Nephron progenitor cell (in vitro differentiated cells): Measurements from ENCODE around the gene SH3BGRL.

Experiments used
- DNase-seq: peaks from one replicate; pipeline ENCODE4 v3.0.0; 2021
- H3K27ac Mint-ChIP-seq: 2 replicates; pipeline ENCODE4 v1.8.0; 2021; ENCODE audit warnings: mild to moderate bottlenecking, moderate library complexity, mixed read lengths
- H3K27me3 Mint-ChIP-seq: 2 replicates; pipeline ENCODE4 v1.8.0; 2021; ENCODE audit warnings: mild to moderate bottlenecking, low read depth, mixed read lengths; ENCODE audit not compliant: poor library complexity
- H3K36me3 Mint-ChIP-seq: 2 replicates; pipeline ENCODE4 v1.8.0; 2021; ENCODE audit warnings: low read depth, mixed read lengths
- H3K4me1 Mint-ChIP-seq: 2 replicates; pipeline ENCODE4 v1.8.0; 2021; ENCODE audit warnings: mixed read lengths
- H3K4me3 Mint-ChIP-seq: 2 replicates; pipeline ENCODE4 v1.8.0; 2021; ENCODE audit warnings: mild to moderate bottlenecking, moderate library complexity, mixed read lengths
- H3K9me3 Mint-ChIP-seq: 2 replicates; pipeline ENCODE4 v1.8.0; 2021; ENCODE audit warnings: mild to moderate bottlenecking, moderate library complexity, mixed read lengths
- TF ChIP-seq, protein P1 (sequence below): fragments of 200-600 bp; sonication (generic); IDR thresholded peaks from 2 replicates; pipeline ENCODE4 v1.5.0; 2021; ENCODE audit warnings: antibody characterized with exemption

The SH3BGRL gene

DNA sequence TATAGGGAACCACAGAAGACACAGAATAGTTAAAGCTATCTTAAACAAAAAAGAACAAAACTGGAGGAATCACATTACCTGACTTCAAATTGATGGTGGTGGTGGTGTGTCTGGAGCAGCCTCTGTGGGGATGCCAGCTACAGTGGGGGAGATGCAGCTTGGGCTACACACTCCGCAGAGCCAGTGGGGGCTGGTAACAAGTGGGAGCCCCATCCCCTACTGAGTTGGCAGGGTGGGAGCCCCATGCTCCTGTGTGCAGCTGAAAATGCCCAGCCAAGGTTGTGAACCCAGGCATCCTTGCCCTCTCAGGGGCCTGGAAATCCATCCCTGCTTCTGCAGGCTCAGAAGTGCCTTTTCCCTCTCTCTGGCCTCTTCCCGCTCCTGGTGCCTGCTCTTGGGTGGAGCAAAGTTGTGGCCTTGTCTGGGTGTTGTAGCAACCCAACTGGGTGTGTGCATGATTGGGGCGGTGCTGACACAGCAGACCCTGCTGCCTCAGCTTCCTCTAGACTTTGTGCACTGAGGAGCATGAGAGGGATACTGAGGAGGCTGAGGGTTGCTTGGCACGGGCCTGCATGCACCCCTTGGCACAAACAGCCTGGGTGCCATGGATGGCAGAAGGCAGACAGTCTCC is 38.9 kb downstream of the SH3BGRL start:
- TF ChIP-seq, protein P1, sequence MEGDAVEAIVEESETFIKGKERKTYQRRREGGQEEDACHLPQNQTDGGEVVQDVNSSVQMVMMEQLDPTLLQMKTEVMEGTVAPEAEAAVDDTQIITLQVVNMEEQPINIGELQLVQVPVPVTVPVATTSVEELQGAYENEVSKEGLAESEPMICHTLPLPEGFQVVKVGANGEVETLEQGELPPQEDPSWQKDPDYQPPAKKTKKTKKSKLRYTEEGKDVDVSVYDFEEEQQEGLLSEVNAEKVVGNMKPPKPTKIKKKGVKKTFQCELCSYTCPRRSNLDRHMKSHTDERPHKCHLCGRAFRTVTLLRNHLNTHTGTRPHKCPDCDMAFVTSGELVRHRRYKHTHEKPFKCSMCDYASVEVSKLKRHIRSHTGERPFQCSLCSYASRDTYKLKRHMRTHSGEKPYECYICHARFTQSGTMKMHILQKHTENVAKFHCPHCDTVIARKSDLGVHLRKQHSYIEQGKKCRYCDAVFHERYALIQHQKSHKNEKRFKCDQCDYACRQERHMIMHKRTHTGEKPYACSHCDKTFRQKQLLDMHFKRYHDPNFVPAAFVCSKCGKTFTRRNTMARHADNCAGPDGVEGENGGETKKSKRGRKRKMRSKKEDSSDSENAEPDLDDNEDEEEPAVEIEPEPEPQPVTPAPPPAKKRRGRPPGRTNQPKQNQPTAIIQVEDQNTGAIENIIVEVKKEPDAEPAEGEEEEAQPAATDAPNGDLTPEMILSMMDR: no peak
- peaks cover 29% of the 10 kb centered on the region for H3K9me3 Mint-ChIP-seq
- no peak overlapping the region for H3K27ac Mint-ChIP-seq
- H3K36me3 Mint-ChIP-seq: peaks cover 21% of the 10 kb centered on the region
- no peak overlapping the region for H3K4me3 Mint-ChIP-seq
- no peaks in the 10 kb centered on the region for H3K27me3 Mint-ChIP-seq
- DNase-seq: no peak
- H3K4me1 Mint-ChIP-seq: no peaks in the 10 kb centered on the region

- Mint-ChIP-seq H3K4me1 (no peaks in the 10 kb centered on the region), H3K27ac (no peak overlapping the region), H3K36me3 (peaks cover 27% of the 10 kb centered on the region), H3K4me3 (no peak overlapping the region), H3K9me3 (peaks cover 34% of the 10 kb centered on the region), H3K27me3 (no peaks in the 10 kb centered on the region)
- TF ChIP-seq, protein P1: no peak
- no peak for DNase-seq
These were observed 39.9 kb downstream of the SH3BGRL start for GRCh38 chrX:81241753-81242152.

- no peaks in the 10 kb centered on the region for H3K36me3 Mint-ChIP-seq
- peaks cover 7% of the 10 kb centered on the region for H3K9me3 Mint-ChIP-seq
- no peak overlapping the region for H3K4me3 Mint-ChIP-seq
- DNase-seq: no peak
- peaks cover 5% of the 10 kb centered on the region for H3K4me1 Mint-ChIP-seq
- H3K27ac Mint-ChIP-seq: no peak overlapping the region
- TF ChIP-seq, protein P1: no peak
- H3K27me3 Mint-ChIP-seq: no peaks in the 10 kb centered on the region
These were observed 54.0 kb downstream of the SH3BGRL start for GRCh38 chrX:81255876-81256275.

DNA sequence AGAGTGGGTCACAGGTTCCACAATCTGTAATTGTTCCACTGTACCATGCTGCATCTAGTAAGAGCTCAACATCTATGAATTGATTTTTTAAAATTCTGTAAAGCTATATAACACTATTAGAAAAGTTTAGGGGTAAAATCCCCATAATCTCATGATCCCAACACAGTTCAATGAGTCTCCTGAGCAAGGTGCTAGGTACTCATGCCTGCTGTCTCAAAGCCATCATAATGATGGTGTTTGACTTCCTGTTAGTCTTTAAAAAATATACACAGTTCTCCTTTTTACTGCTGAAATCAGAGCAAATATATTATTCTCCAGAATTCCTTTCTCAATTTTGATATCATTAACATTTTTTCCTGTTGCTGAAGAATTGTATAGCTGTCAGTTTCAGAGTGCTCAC is 55.9 kb downstream of the SH3BGRL start:
- TF ChIP-seq, protein P1: no peak
- Mint-ChIP-seq H3K4me3 (no peak overlapping the region), H3K9me3 (peaks cover 8% of the 10 kb centered on the region), H3K27me3 (no peaks in the 10 kb centered on the region), H3K36me3 (no peaks in the 10 kb centered on the region), H3K27ac (no peak overlapping the region), H3K4me1 (peaks cover 5% of the 10 kb centered on the region)
- DNase-seq: no peak

GRCh38 chrX:81259020-81259713 is 57.3 kb downstream of the SH3BGRL start:
- TF ChIP-seq, protein P1: no peak
- H3K27me3 Mint-ChIP-seq: no peaks in the 10 kb centered on the region
- peak overlapping the region; percentile 2 for H3K27ac Mint-ChIP-seq
- H3K36me3 Mint-ChIP-seq: no peaks in the 10 kb centered on the region
- no peak for DNase-seq
- H3K9me3 Mint-ChIP-seq: peaks cover 11% of the 10 kb centered on the region
- H3K4me1 Mint-ChIP-seq: peaks cover 5% of the 10 kb centered on the region
- H3K4me3 Mint-ChIP-seq: no peak overlapping the region
